HFF-Myc (cell line): ENCODE results near the gene ZDHHC12.

Experiments used
- DNase-seq: peaks from one replicate; pipeline ENCODE4 v3.0.0-alpha.2; 2011; ENCODE audit warnings: low read depth; ENCODE audit errors: extremely low read depth
- H3K4me3 ChIP-seq: replicated peaks from 2 replicates; pipeline ENCODE4 v1.5.1; 2011; ENCODE audit warnings: low read depth, mild to moderate bottlenecking, control low read depth, low read length
- CTCF ChIP-seq: IDR thresholded peaks from 2 replicates; pipeline ENCODE4 v1.5.1; 2012; ENCODE audit warnings: mild to moderate bottlenecking, low read depth, low read length, control low read depth; ENCODE audit errors: missing control alignments

Gene ZDHHC12

DNA sequence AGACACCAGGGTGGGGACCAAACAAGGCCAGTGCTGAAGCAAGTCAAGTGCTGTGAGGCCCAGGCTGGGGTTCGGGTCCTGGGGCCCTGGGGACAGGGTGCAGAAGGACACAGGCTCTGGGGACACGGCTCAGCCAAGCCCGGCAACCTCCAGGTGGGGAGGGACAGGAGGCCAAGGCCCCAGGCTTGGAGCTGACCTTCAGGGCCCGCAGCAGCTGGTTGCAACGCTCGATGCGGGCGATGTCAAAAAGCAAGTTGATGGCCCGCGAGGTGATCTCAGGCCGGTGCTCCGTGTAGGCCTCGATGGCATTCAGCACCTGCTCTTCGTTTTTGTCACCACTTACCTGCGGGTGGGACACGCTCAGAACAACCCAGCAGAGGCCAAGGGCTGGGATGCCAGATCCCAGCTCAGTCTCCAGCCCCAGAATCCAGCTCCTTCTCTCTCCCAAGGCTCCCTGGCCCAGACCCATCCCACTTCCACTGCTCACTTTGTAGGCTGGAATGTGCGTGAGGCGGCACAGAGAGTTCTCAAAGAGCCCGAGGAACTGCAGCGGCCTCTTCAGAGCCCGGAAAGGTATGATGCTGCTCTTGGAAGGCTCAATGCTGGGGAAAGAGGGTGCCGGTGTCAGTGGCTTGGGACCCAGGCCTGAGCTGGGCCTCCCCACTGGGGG, 27.1 kb upstream of the ZDHHC12 start:
- no peak for TF ChIP-seq CTCF
- DNase-seq, result no peak
- H3K4me3 ChIP-seq, result no peak overlapping the region

DNA sequence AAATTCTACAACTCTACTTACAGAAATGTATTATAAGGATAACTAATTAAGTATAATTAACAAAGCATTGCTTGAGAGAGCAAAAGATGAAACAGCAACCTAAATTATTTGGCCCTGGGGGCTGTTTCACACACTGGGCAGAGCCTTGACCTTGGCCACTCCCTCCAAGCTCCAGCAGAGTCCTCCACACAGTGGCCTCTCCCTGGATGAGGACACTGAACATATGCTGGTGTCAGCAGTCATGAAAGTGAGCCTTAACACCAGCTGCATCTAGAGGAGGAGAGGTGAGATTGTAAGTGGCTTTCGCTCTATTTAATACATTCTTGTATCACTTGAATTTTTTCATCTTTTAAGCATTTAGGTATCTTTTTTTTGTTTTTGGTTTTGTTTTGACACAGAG, 23.3 kb upstream of the ZDHHC12 start:
- no peak overlapping the region for H3K4me3 ChIP-seq
- DNase-seq, result no peak
- TF ChIP-seq CTCF, result no peak

GRCh38 chr9:128743421-128743820, 19.5 kb upstream of the ZDHHC12 start:
- no peak for TF ChIP-seq CTCF
- no peak for DNase-seq
- H3K4me3 ChIP-seq, result no peak overlapping the region

DNA sequence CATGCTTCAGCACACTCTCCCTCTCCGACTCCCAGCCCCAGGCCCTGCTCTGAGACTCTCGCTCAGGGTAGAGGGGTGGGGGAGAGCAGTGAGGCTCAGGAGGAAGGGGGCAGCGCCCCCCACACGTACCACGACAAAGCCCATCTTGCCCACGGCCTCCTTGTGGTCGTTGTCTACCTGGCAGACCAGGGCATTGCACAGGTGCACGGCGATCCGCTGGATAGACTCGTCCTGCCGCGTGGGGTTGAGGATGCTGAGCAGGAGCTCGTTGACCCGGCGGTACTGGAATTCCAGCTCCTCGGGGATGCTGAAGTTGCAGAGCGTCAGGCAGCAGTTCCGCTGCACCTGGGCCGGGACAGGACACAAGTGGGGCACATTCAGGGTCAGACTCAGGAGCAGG, 18.5 kb upstream of the ZDHHC12 start:
- no peak overlapping the region for H3K4me3 ChIP-seq
- no peak for TF ChIP-seq CTCF
- no peak for DNase-seq

DNA sequence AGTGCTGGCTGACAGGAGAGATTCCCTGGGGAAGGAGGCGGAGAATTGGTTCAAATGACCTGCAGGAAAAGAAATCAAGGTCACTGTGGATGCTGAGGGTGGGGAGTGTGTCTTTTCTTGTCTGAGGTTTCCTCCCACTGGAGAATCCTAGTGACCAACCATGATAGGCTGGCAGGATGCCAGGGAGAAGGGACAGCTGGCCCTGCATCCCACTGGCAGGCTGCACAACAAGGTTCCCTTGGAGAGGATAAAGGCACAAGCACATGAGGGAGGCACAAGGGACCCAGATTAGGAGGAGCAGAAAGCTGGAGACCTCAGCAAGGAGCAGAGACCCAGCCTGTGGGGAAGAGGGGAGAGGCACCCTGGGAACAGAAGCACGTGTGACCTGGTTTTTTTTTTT, 11.4 kb upstream of the ZDHHC12 start:
- H3K4me3 ChIP-seq, result no peak overlapping the region
- TF ChIP-seq CTCF, result no peak
- DNase-seq, result no peak

- peak; percentile 74 for DNase-seq
- TF ChIP-seq CTCF, result peak; percentile 93
- no peak overlapping the region for H3K4me3 ChIP-seq
Observed at GRCh38 chr9:128733256-128733655, 9.3 kb upstream of the ZDHHC12 start.

DNA sequence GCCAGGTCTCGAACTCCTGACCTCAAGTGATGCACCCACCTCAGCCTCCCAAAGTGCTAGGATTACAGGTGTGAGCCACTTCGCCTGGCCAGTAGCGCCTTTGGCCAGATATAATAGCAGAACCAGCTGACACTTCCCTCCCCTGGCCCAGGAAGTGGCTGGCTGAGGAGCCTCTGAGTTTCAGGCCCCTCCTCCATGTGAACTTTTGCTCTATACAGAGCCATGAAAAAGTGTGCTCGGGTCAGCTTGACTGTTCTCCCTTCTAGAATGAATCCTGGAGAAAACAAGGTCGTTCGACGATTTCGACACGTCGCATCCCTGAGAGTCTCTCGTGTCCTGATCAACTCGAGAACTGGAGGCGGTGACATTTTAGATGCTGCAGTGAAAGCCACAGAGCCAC, 8.6 kb upstream of the ZDHHC12 start:
- no peak for TF ChIP-seq CTCF
- DNase-seq, result no peak
- no peak overlapping the region for H3K4me3 ChIP-seq
